CD4-positive, alpha-beta T cell treated with Interferon alpha-2 for 1 hour (primary cell): ENCODE measurements around the gene ERBB4.

Source experiments
- DNase-seq, 2 donors: peaks; one replicate each; pipeline ENCODE4 v3.0.0-alpha.2; 2020 to 2022

ERBB4 gene

GRCh38 chr2:211439011-211439410 is 1099.6 kb downstream of the ERBB4 start:
- DNase-seq, result no peak

- DNase-seq, result no peak
These were observed 1101.2 kb downstream of the ERBB4 start for GRCh38 chr2:211437396-211437795.

DNA sequence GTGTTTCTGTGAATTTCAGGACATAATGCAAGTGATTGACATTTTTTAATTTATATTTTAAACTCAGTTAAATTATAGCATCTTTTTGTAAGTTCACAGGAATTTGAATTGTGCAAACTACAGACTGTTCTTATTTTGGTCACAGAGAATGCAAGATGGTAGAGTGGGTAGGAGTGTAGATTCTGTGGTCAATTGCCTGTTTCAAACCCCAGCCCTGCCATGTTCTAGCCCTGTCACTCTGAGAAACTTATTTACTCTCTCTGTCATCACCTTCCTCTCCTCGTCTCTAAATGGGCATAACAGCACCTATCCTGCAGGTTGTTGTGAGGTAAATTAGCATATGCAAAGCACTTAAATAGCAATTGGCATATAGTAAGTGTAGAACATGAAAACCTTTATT is 1102.4 kb downstream of the ERBB4 start:
- no peak for DNase-seq

- no peak for DNase-seq
These were observed 1103.3 kb downstream of the ERBB4 start for GRCh38 chr2:211435331-211435730.

- DNase-seq, result no peak
These were observed 1103.8 kb downstream of the ERBB4 start for GRCh38 chr2:211434773-211435172.

GRCh38 chr2:211429256-211429920 is 1109.2 kb downstream of the ERBB4 start:
- DNase-seq, result no peak

DNA sequence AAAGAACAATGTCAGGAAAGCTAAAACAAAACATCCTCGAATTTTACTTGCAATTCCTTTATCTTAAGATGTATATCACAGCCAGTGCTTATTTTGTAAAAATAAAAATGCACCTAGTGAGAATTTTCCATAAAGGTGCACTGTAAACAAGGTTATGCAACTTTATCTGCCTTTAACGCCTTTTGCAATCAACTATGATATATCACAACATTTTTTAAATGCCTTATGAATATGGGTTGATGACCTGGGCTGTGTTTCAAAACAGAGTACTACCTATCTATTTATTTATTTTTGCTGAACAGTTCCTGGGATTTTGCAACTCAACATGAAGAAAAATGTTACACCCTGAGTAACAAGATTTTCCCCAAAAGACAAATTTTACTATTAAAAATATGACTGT is 1112.4 kb downstream of the ERBB4 start:
- DNase-seq, result no peak

DNA sequence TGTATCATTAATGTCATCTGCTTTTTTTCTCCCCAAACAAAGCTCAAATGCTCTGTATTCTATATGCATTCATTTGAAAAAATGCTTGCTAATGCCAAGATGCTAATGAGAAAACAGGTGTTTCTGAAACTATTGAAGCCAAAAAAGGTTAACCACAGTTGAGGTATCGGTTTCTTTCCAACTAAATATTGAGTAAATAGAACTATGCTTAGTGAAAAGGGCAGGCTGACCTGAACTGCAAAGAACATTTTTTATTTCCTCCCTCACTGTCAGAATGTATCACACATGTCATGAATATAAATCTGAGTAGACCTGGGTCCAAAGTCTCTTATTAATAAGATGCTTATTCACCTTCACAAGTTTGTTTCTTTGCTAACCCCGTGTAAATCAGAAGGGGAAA is 1115.6 kb downstream of the ERBB4 start:
- DNase-seq, result no peak

DNA sequence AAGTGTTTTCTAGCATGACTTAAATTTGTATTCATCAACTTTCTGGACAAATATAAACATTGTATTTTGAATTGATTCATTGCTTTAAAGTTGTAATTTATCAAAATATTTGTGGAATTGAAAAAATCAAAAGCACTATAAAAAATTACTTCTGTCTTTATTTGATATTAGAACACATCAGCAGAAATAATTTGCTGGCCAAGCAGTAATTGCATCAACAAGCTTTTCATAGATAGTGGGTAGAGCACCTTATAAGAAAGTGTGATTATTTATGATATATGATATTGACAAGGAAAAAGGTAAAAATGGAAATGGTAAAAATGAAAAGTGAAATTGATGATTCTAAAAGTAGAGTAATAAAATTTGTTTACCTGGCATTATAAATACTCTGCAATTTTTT is 1121.1 kb downstream of the ERBB4 start:
- DNase-seq, result no peak

GRCh38 chr2:211416373-211416772 is 1122.2 kb downstream of the ERBB4 start:
- no peak for DNase-seq

- DNase-seq, result no peak
These were observed 1124.9 kb downstream of the ERBB4 start for GRCh38 chr2:211413746-211414145.

DNA sequence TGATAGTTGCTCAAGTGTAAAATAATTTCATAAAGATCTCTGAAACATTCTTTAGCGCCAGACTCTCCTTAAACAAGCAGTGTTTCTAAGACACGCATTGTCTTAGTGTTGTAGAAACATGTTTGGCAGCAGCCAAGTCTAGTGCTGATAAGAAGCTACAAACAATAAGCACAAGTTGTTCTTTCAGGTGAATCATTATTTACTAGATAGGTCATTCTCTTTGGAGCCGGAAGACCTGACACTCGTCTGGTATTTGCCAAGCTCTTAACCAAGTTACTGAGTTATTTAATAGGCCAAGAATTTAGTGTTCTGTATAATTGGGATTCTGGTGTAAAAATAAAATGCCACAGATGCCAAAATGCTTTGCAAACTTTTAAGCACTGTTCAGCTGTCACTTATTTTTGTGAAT is 1130.1 kb downstream of the ERBB4 start:
- DNase-seq, result no peak

- DNase-seq, result no peak
These were observed 1131.5 kb downstream of the ERBB4 start for GRCh38 chr2:211407076-211407475.

- no peak for DNase-seq
These were observed 1133.6 kb downstream of the ERBB4 start for GRCh38 chr2:211405036-211405435.

DNA sequence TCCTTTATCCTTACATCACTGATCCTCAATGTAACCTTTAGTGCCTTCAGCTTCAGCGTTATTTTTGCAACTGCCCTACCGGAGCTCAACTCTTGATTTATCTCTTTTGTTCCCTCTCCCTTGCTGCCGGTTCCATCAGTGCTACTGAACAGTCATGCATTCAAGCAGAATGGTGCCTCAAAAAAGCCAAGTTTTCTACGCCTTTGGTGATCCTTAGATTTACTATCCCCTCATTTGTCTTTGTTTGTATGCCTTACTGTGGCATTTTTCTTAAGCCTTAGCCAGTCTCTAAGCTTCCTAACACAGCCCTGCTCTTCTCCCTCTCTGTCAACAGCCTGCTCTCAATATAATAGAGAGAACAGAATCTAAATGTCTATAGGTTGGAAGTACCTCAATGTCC is 1134.5 kb downstream of the ERBB4 start:
- no peak for DNase-seq

GRCh38 chr2:211401328-211401727 is 1137.3 kb downstream of the ERBB4 start:
- DNase-seq, result no peak

- no peak for DNase-seq
These were observed 1140.8 kb downstream of the ERBB4 start for GRCh38 chr2:211397764-211398163.

DNA sequence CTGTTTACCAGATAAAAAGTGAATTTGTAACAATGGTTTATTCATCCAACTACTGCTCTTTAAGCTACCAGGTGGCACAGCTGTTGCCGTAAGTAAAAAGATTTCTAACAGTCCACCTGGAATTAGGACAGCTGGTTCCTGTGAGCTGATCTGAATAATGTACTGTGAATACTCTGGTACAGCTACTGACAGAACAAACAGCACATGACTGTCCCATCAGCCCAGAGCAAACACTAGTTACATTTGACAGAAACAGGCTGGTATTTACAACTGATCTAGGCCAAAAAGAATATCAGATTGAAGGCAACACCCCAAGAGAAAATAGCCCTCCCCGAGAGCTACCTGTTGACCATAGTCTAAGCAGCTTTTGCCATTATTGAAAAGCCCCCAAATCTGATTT is 1141.8 kb downstream of the ERBB4 start:
- DNase-seq, result no peak

- no peak for DNase-seq
These were observed 1147.4 kb downstream of the ERBB4 start for GRCh38 chr2:211391189-211391567.

DNA sequence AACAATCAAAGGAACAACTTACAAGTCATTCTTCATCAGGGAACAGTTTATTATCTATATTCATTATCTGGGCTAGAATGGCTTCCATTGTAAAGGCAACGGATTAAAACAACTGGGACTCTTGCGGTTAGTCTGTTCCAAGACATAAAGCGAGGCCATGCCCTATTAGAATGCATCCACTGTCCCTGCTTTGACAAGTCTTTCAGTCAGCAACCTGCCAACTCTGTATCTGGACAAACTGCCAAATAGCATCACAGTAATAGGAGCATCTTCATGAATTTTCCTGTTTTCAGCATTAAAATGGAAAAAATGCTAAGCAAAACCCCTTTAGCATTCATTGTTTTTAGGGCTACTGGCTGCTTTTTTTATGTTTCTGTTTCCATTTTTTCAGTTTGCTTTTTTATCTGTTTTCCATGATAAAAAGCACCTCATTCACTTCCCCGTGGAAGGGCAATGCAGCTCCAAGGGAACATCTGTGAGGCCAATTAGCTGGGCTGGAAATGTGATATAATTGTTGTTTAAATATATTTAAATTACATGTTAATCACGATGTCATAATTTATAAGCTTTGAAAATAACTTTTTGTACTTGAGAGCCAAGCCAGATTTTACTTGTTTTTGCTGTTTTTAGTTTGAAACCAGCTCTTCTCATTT is 1147.9 kb downstream of the ERBB4 start:
- no peak for DNase-seq

- DNase-seq, result no peak
These were observed 1150.9 kb downstream of the ERBB4 start for GRCh38 chr2:211387734-211388133.

- DNase-seq, result no peak
These were observed 1158.6 kb downstream of the ERBB4 start for GRCh38 chr2:211380041-211380440.

DNA sequence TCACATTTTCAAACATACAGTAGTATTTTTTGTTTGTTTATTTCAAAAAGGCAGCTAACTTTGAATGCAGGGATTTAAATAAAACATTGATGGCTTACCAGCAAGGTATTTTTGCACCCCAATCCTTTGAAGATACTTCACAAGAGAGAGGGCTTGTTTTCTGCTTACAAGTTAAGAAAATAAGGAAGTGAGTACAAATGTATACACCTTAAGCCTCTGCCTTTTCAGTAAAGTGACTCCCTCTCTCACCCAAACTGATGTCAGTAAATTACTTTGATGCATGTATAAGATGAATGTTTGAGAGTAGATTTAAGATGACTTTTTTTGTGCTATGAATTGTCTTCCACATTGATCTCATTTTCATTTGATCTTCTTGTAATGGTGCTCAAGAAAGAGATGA is 1162.2 kb downstream of the ERBB4 start:
- DNase-seq, result no peak

- DNase-seq, result no peak
These were observed 1165.4 kb downstream of the ERBB4 start for GRCh38 chr2:211373203-211373602.

GRCh38 chr2:211371465-211371864 is 1167.1 kb downstream of the ERBB4 start:
- no peak for DNase-seq
